Neural progenitor cell (in vitro differentiated cells): ENCODE data around the gene PPL. TPM values are rescaled to one million over a fixed set of nuclear protein-coding genes. Genes with fewer than 3 reads are reported as not detected.

Experiments used
- DNase-seq: peaks from one replicate; pipeline ENCODE4 v3.0.0-alpha.2; 2016; ENCODE audit warnings: low spot score
- H2AFZ ChIP-seq: fragments of 200-600 bp; sonication (generic); replicated peaks from 2 replicates; pipeline ENCODE4 v1.6.1; 2016; ENCODE audit warnings: antibody characterized with exemption
- H3F3A ChIP-seq: fragments of 200-600 bp; sonication (generic); 2 replicates; pipeline ENCODE4 v1.6.1; 2016; ENCODE audit warnings: antibody characterized with exemption, low read depth
- H3K27ac ChIP-seq: fragments of 200-600 bp; sonication (generic); 2 replicates; pipeline ENCODE4 v1.5.1; 2016; ENCODE audit warnings: mild to moderate bottlenecking
- H3K27me3 ChIP-seq: fragments of 200-600 bp; sonication (generic); 2 replicates; pipeline ENCODE4 v1.6.1; 2016; ENCODE audit warnings: mild to moderate bottlenecking, moderate library complexity
- H3K36me3 ChIP-seq: fragments of 200-600 bp; sonication (generic); 2 replicates; pipeline ENCODE4 v1.5.1; 2016
- H3K4me1 ChIP-seq: fragments of 200-600 bp; sonication (generic); 2 replicates; pipeline ENCODE4 v1.6.1; 2016; ENCODE audit warnings: mixed run types
- H3K4me2 ChIP-seq: fragments of 200-600 bp; sonication (generic); 2 replicates; pipeline ENCODE4 v1.6.1; 2016
- H3K4me3 ChIP-seq: fragments of 200-600 bp; sonication (generic); 2 replicates; pipeline ENCODE4 v1.5.1; 2016
- H3K79me2 ChIP-seq: fragments of 200-600 bp; sonication (generic); 2 replicates; pipeline ENCODE4 v1.6.1; 2016; ENCODE audit warnings: low read depth
- H3K9ac ChIP-seq: fragments of 200-600 bp; sonication (generic); 2 replicates; pipeline ENCODE4 v1.6.1; 2016
- H3K9me3 ChIP-seq: fragments of 200-600 bp; sonication (generic); 2 replicates; pipeline ENCODE4 v1.5.1; 2016; ENCODE audit warnings: low read depth
- H4K20me1 ChIP-seq: fragments of 200-600 bp; sonication (generic); 2 replicates; pipeline ENCODE4 v1.6.1; 2016; ENCODE audit warnings: low read depth
- H3K27ac Mint-ChIP-seq: 3 replicates; pipeline ENCODE4 v1.8.0; 2021; ENCODE audit warnings: mixed read lengths
- H3K27me3 Mint-ChIP-seq: 2 replicates; pipeline ENCODE4 v1.8.0; 2022; ENCODE audit warnings: low read depth, mild to moderate bottlenecking, inconsistent platforms, moderate library complexity, mixed read lengths; ENCODE audit not compliant: insufficient read depth
- H3K36me3 Mint-ChIP-seq: 3 replicates; pipeline ENCODE4 v1.8.0; 2021; ENCODE audit warnings: mixed read lengths
- H3K4me1 Mint-ChIP-seq: 3 replicates; pipeline ENCODE4 v1.8.0; 2021; ENCODE audit warnings: mixed read lengths
- H3K4me3 Mint-ChIP-seq: 3 replicates; pipeline ENCODE4 v1.8.0; 2021; ENCODE audit warnings: mild to moderate bottlenecking, moderate library complexity, mixed read lengths
- H3K9me3 Mint-ChIP-seq: 3 replicates; pipeline ENCODE4 v1.8.0; 2020; ENCODE audit warnings: mixed read lengths
- EZH2 ChIP-seq: fragments of 200-600 bp; sonication (generic); IDR thresholded peaks from 2 replicates; pipeline ENCODE4 v1.6.1; 2017; ENCODE audit warnings: antibody characterized with exemption, mild to moderate bottlenecking, moderate library complexity
- EZH2phosphoT487 ChIP-seq: fragments of 200-600 bp; sonication (generic); IDR thresholded peaks from 2 replicates; pipeline ENCODE4 v1.6.1; 2017; ENCODE audit warnings: antibody characterized with exemption
- total RNA-seq: library from RNA; depleted of rRNA; stranded (reverse); fragments of >200 nt; gene quantifications from 2 replicates; pipeline ENCODE4 v1.2.3, GENCODE V29; 2015; ENCODE audit warnings: low replicate concordance
- TF ChIP-seq, protein P1 (sequence below): fragments of 200-600 bp; sonication (generic); IDR thresholded peaks from 2 replicates; pipeline ENCODE4 v1.5.1; 2017; ENCODE audit warnings: antibody characterized with exemption, mild to moderate bottlenecking

The PPL gene
- total RNA-seq, 1 donor from 2014 or later, result 1.0 TPM

- peak overlapping the region; percentile 27 for H3K9ac ChIP-seq
- H3K4me3 ChIP-seq, result no peak overlapping the region
Observed at GRCh38 chr16:4892361-4893102, 44.4 kb downstream of the PPL start.

GRCh38 chr16:4891886-4892216, 45.1 kb downstream of the PPL start:
- H3K27me3 Mint-ChIP-seq, result no peaks in the 10 kb centered on the region
- no peak overlapping the region for H3K27ac Mint-ChIP-seq
- Histone ChIP-seq H3K4me1 (no peaks in the 10 kb centered on the region), H2AFZ (no peak overlapping the region), H3F3A (no peaks in the 10 kb centered on the region), H3K79me2 (no peaks in the 10 kb centered on the region), H3K4me3 (no peak overlapping the region), H3K9ac (peak overlapping the region; percentile 27), H3K36me3 (no peaks in the 10 kb centered on the region), H4K20me1 (no peaks in the 10 kb centered on the region), H3K9me3 (no peaks in the 10 kb centered on the region), H3K27ac (peak overlapping the region; percentile 20), H3K27me3 (no peaks in the 10 kb centered on the region), H3K4me2 (no peak overlapping the region)
- no peak for DNase-seq
- no peaks in the 10 kb centered on the region for H3K9me3 Mint-ChIP-seq
- H3K4me3 Mint-ChIP-seq, result no peak overlapping the region
- TF ChIP-seq EZH2phosphoT487, result no peak
- TF ChIP-seq, protein P1, sequence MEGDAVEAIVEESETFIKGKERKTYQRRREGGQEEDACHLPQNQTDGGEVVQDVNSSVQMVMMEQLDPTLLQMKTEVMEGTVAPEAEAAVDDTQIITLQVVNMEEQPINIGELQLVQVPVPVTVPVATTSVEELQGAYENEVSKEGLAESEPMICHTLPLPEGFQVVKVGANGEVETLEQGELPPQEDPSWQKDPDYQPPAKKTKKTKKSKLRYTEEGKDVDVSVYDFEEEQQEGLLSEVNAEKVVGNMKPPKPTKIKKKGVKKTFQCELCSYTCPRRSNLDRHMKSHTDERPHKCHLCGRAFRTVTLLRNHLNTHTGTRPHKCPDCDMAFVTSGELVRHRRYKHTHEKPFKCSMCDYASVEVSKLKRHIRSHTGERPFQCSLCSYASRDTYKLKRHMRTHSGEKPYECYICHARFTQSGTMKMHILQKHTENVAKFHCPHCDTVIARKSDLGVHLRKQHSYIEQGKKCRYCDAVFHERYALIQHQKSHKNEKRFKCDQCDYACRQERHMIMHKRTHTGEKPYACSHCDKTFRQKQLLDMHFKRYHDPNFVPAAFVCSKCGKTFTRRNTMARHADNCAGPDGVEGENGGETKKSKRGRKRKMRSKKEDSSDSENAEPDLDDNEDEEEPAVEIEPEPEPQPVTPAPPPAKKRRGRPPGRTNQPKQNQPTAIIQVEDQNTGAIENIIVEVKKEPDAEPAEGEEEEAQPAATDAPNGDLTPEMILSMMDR, result no peak
- TF ChIP-seq EZH2, result no peak
- H3K36me3 Mint-ChIP-seq, result no peaks in the 10 kb centered on the region
- H3K4me1 Mint-ChIP-seq, result peaks cover 4% of the 10 kb centered on the region

More at GRCh38 chr16:4892361-4893102, 44.4 kb downstream of the PPL start:
- Histone ChIP-seq H4K20me1 (no peaks in the 10 kb centered on the region), H3K4me1 (no peaks in the 10 kb centered on the region), H3K27ac (peak overlapping the region; percentile 29), H3K36me3 (no peaks in the 10 kb centered on the region), H3K9me3 (no peaks in the 10 kb centered on the region), H3K27me3 (no peaks in the 10 kb centered on the region), H3F3A (no peaks in the 10 kb centered on the region), H3K4me2 (no peak overlapping the region), H3K79me2 (no peaks in the 10 kb centered on the region), H2AFZ (no peak overlapping the region)
- Mint-ChIP-seq H3K4me1 (peaks cover 4% of the 10 kb centered on the region), H3K9me3 (peaks cover under 1% of the 10 kb centered on the region), H3K27ac (peak overlapping the region; percentile 63), H3K4me3 (no peak overlapping the region), H3K36me3 (no peaks in the 10 kb centered on the region), H3K27me3 (no peaks in the 10 kb centered on the region)
- TF ChIP-seq EZH2phosphoT487 (no peak), EZH2 (no peak)
- TF ChIP-seq, protein P1, result no peak
- DNase-seq, result no peak

- no peaks in the 10 kb centered on the region for H3F3A ChIP-seq
- H3K9me3 ChIP-seq, result no peaks in the 10 kb centered on the region
- TF ChIP-seq EZH2 (no peak), EZH2phosphoT487 (no peak)
- TF ChIP-seq, protein P1, result no peak
- H3K27ac Mint-ChIP-seq, result no peak overlapping the region
- no peaks in the 10 kb centered on the region for H3K4me1 ChIP-seq
- no peaks in the 10 kb centered on the region for H3K9me3 Mint-ChIP-seq
- H2AFZ ChIP-seq, result no peak overlapping the region
- H3K36me3 Mint-ChIP-seq, result peaks cover under 1% of the 10 kb centered on the region
- H3K4me1 Mint-ChIP-seq, result peaks cover 4% of the 10 kb centered on the region
- no peak overlapping the region for H3K27ac ChIP-seq
- H3K27me3 ChIP-seq, result no peaks in the 10 kb centered on the region
- no peak overlapping the region for H3K4me3 ChIP-seq
- no peak for DNase-seq
- H3K36me3 ChIP-seq, result no peaks in the 10 kb centered on the region
- no peak overlapping the region for H3K4me2 ChIP-seq
- no peaks in the 10 kb centered on the region for H3K27me3 Mint-ChIP-seq
- no peaks in the 10 kb centered on the region for H4K20me1 ChIP-seq
- no peaks in the 10 kb centered on the region for H3K79me2 ChIP-seq
- H3K4me3 Mint-ChIP-seq, result no peak overlapping the region
- no peak overlapping the region for H3K9ac ChIP-seq
Observed at GRCh38 chr16:4891097-4891885, 45.7 kb downstream of the PPL start.
